CD4-positive, alpha-beta T cell treated with Interleukin-4 for 4 hours (primary cell): ENCODE measurements around the gene MAPK14.
"Not testable (repeated sequence)": the region's sequence is repeated elsewhere in the genome, so short reads cannot be mapped to it uniquely, and the experiment has no call there.

Experiments used
- DNase-seq: peaks from one replicate; pipeline ENCODE4 v3.0.0-alpha.2; 2020

Gene MAPK14

GRCh38 chr6:36027501-36028087 lies at the start of gene MAPK14:
MAPK14 (plus strand) TSS chr6:36027808; CDS start chr6:36028158, 350 bp downstream.
- peak; percentile 100 for DNase-seq

- DNase-seq: not testable (repeated sequence)
These were observed 47.5 kb upstream of the MAPK14 start for GRCh38 chr6:35980126-35980525.

GRCh38 chr6:35980991-35981645 lies 46.5 kb upstream of the MAPK14 start:
- no peak for DNase-seq

GRCh38 chr6:35984701-35985100 lies 42.9 kb upstream of the MAPK14 start:
- no peak for DNase-seq

GRCh38 chr6:35988047-35988446 lies 39.6 kb upstream of the MAPK14 start:
- DNase-seq: not testable (repeated sequence)

- no peak for DNase-seq
These were observed 34.5 kb upstream of the MAPK14 start for GRCh38 chr6:35993150-35993549.

- DNase-seq: no peak
These were observed 27.2 kb upstream of the MAPK14 start for GRCh38 chr6:36000451-36000850.

- DNase-seq: no peak
These were observed 11.9 kb upstream of the MAPK14 start for GRCh38 chr6:36015666-36016065.

GRCh38 chr6:36018339-36018738 lies 9.3 kb upstream of the MAPK14 start:
- no peak for DNase-seq

GRCh38 chr6:36019167-36019566 lies 8.4 kb upstream of the MAPK14 start:
- DNase-seq: no peak

GRCh38 chr6:36020154-36020553 lies 7.5 kb upstream of the MAPK14 start:
- no peak for DNase-seq

GRCh38 chr6:36023996-36024795 lies 3.4 kb upstream of the MAPK14 start, which contains the start of gene SLC26A8:
SLC26A8 (minus strand) TSS chr6:36024641; CDS start chr6:36019707, 4,934 bp downstream.
- no peak for DNase-seq

GRCh38 chr6:36025260-36025931 lies 2.2 kb upstream of the MAPK14 start:
- DNase-seq: no peak

- DNase-seq: no peak
These were observed 1.7 kb upstream of the MAPK14 start for GRCh38 chr6:36025932-36026327.

GRCh38 chr6:36028088-36028876 lies 674 bp downstream of the MAPK14 start:
- DNase-seq: peak; percentile 24

- DNase-seq: peak; percentile 88
These were observed 1.3 kb downstream of the MAPK14 start for GRCh38 chr6:36028877-36029324.

- no peak for DNase-seq
These were observed 1.9 kb downstream of the MAPK14 start for GRCh38 chr6:36029464-36029863.

- no peak for DNase-seq
These were observed 4.7 kb downstream of the MAPK14 start for GRCh38 chr6:36032261-36032660.

- not testable (repeated sequence) for DNase-seq
These were observed 5.5 kb downstream of the MAPK14 start for GRCh38 chr6:36033144-36033543.

- peak; percentile 35 for DNase-seq
These were observed 6.3 kb downstream of the MAPK14 start for GRCh38 chr6:36033935-36034334.

- no peak for DNase-seq
These were observed 6.8 kb downstream of the MAPK14 start for GRCh38 chr6:36034441-36034840.

- no peak for DNase-seq
These were observed 7.6 kb downstream of the MAPK14 start for GRCh38 chr6:36035225-36035624.
